Transverse colon (tissue), 4 donors: ENCODE results near the gene IER3. TPM values are rescaled to one million over a fixed set of nuclear protein-coding genes. Genes with fewer than 3 reads are reported as not detected.

Experiments used
- DNase-seq: peaks from one replicate; pipeline ENCODE4 v3.0.0-alpha.2; 2019
- H3K27ac ChIP-seq, 4 donors: fragments of 200-600 bp; sonication (generic); 2 replicates each; pipeline ENCODE4 v1.5.1; 2016 to 2018; ENCODE audit warnings: inconsistent platforms in 4 of 4
- H3K27me3 ChIP-seq: fragments of 200-600 bp; sonication (generic); 2 replicates; pipeline ENCODE4 v1.5.1; 2017; ENCODE audit warnings: inconsistent platforms
- H3K36me3 ChIP-seq, 4 donors: fragments of 200-600 bp; sonication (generic); 2 replicates each; pipeline ENCODE4 v1.5.1; 2017 to 2019; ENCODE audit warnings: inconsistent platforms in 4 of 4
- H3K4me1 ChIP-seq, 4 donors: fragments of 200-600 bp; sonication (generic); 2 replicates each; pipeline ENCODE4 v1.5.1; 2017 to 2020; ENCODE audit warnings: inconsistent platforms in 4 of 4
- H3K4me3 ChIP-seq, 4 donors: fragments of 200-600 bp; sonication (generic); 1 replicate in 1 of 4; 2 replicates in 3 of 4; pipeline versions ENCODE4 v1.5.1 to v1.6.1; 2017 to 2019; ENCODE audit warnings: inconsistent platforms in 4 of 4
- H3K9me3 ChIP-seq, 2 donors: fragments of 200-600 bp; sonication (generic); 2 replicates each; pipeline ENCODE4 v1.5.1; 2017 to 2019; ENCODE audit warnings: inconsistent platforms in 2 of 2
- EP300 ChIP-seq: sonication (generic); formaldehyde crosslinking; IDR thresholded peaks from one replicate; pipeline ENCODE4 v1.6.1; 2017; ENCODE audit warnings: antibody characterized with exemption, low read depth
- POLR2A ChIP-seq: fragments of 450-650 bp; IDR thresholded peaks from one replicate; pipeline ENCODE4 v1.6.1; 2016; ENCODE audit warnings: antibody characterized with exemption, mild to moderate bottlenecking, moderate library complexity
- POLR2AphosphoS5 ChIP-seq, 3 donors: sonication (generic); formaldehyde crosslinking; IDR thresholded peaks; one replicate each; pipeline ENCODE4 v1.6.1; 2016; ENCODE audit warnings: antibody characterized with exemption in 3 of 3
- whole genome bisulfite sequencing, 2 donors: methylation state at CpG; one replicate each; pipeline ENCODE4 v1.1.5; 2018; ENCODE audit warnings: low coverage in 1 of 2; 5-methylcytosine and 5-hydroxymethylcytosine counted together
- in situ Hi-C, 4 donors: fragments of 200-750 bp; cut with MboI; loops; one replicate each; pipeline versions ENCODE4 v1.15.0 to v1.15.1; 2017; ENCODE audit warnings: low sequenced_read_pairs in 3 of 4, low pct_ligation_motif_present in 1 of 4, low pct_unique_long_range_greater_than_20kb in 1 of 4
- intact Hi-C: fragments of 100-400 bp; cut with DNase I; formaldehyde crosslinking; loops from one replicate; pipeline ENCODE4 v1.15.1; 2023; ENCODE audit warnings: low total_unique reads
- total RNA-seq, 4 donors: library from RNA; depleted of rRNA; stranded (reverse); fragments of >200 nt; gene quantifications; one replicate each; pipeline ENCODE4 v1.1.0, GENCODE V29; 2016
- TF ChIP-seq, protein P1 (sequence below), 5 experiments: fragments of 200-600 bp in 3 of 5; fragments of 450-650 bp in 2 of 5; sonication (generic) in 3 of 5; IDR thresholded peaks; 1 replicate in 2 of 5; 2 replicates in 3 of 5; pipeline ENCODE4 v1.5.1; 2016 to 2017; ENCODE audit warnings: antibody characterized with exemption in 5 of 5, inconsistent platforms in 3 of 5, mild to moderate bottlenecking in 2 of 5, moderate library complexity in 1 of 5

The IER3 gene
- total RNA-seq, 4 donors from 2014 or later = 21.1 to 100 (median 84.6) TPM

DNA sequence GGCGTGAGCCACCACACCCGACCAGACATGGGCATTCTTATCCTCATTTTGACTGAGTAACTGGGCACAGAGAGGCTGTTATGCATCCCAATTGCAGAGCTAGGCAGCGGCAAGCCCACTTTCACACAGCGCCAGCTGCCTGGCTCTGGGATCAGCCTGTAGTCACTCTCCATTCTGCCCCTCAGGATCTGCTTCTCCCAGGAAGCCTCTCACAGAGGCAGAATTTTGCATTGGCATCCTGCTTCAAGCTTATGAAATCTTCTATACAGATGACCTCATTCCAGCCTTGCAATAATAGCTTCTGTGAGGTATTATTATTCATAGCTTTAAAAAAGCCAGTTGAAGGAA is 37.0 kb upstream of the IER3 start:
- intact Hi-C loops = no loop called here
- Histone ChIP-seq H3K4me3 (no peak overlapping the region), H3K4me1 (peaks cover 25 to 73% (median 53%) of the 10 kb centered on the region in 4 donors), H3K27ac (peak overlapping the region; percentile 86 to 93 (median 90)), H3K9me3 (no peaks in the 10 kb centered on the region), H3K36me3 (no peaks in the 10 kb centered on the region), H3K27me3 (no peaks in the 10 kb centered on the region)
- in situ Hi-C loops = no loop called here
- TF ChIP-seq EP300 (no peak), POLR2AphosphoS5 (IDR thresholded peaks at IDR 0.05) (no peak), POLR2A (no peak)
- TF ChIP-seq, protein P1, sequence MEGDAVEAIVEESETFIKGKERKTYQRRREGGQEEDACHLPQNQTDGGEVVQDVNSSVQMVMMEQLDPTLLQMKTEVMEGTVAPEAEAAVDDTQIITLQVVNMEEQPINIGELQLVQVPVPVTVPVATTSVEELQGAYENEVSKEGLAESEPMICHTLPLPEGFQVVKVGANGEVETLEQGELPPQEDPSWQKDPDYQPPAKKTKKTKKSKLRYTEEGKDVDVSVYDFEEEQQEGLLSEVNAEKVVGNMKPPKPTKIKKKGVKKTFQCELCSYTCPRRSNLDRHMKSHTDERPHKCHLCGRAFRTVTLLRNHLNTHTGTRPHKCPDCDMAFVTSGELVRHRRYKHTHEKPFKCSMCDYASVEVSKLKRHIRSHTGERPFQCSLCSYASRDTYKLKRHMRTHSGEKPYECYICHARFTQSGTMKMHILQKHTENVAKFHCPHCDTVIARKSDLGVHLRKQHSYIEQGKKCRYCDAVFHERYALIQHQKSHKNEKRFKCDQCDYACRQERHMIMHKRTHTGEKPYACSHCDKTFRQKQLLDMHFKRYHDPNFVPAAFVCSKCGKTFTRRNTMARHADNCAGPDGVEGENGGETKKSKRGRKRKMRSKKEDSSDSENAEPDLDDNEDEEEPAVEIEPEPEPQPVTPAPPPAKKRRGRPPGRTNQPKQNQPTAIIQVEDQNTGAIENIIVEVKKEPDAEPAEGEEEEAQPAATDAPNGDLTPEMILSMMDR (IDR thresholded peaks at IDR 0.05) = no peak
- 0 to 82% methylated on average over 1 to 4 of the region's 4 CpGs for WGBS, 2 donors
- DNase-seq = no peak

DNA sequence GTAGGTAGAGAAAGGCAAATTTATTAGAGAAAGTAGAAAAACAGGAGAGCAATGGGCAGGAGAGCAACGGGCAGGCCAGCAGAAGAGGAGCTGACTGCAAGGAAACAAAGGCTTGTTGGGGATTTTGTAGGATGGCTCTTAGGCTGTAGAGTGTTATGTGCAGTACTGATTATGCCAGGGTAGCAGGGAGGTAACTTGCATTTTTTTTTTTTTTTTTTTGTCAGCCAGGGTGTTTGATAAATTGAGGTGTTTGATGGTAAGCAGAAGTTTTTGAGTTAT is 36.2 kb upstream of the IER3 start:
- H3K27ac ChIP-seq = peak overlapping the region; percentile 86 to 93 (median 90)
- no peak overlapping the region for H3K4me3 ChIP-seq
- WGBS, 2 donors = 84 to 93% methylated on average over 1 of the region's 1 CpG
- TF ChIP-seq POLR2A (no peak), EP300 (no peak), POLR2AphosphoS5 (IDR thresholded peaks at IDR 0.05) (no peak)
- TF ChIP-seq, protein P1 (IDR thresholded peaks at IDR 0.05) = no peak
- H3K4me1 ChIP-seq = peaks cover 25 to 67% (median 54%) of the 10 kb centered on the region in 4 donors
- no peaks in the 10 kb centered on the region for H3K27me3 ChIP-seq
- no peaks in the 10 kb centered on the region for H3K9me3 ChIP-seq
- no peak for DNase-seq
- intact Hi-C loops = no loop called here
- in situ Hi-C loops = no loop called here
- H3K36me3 ChIP-seq = no peaks in the 10 kb centered on the region

DNA sequence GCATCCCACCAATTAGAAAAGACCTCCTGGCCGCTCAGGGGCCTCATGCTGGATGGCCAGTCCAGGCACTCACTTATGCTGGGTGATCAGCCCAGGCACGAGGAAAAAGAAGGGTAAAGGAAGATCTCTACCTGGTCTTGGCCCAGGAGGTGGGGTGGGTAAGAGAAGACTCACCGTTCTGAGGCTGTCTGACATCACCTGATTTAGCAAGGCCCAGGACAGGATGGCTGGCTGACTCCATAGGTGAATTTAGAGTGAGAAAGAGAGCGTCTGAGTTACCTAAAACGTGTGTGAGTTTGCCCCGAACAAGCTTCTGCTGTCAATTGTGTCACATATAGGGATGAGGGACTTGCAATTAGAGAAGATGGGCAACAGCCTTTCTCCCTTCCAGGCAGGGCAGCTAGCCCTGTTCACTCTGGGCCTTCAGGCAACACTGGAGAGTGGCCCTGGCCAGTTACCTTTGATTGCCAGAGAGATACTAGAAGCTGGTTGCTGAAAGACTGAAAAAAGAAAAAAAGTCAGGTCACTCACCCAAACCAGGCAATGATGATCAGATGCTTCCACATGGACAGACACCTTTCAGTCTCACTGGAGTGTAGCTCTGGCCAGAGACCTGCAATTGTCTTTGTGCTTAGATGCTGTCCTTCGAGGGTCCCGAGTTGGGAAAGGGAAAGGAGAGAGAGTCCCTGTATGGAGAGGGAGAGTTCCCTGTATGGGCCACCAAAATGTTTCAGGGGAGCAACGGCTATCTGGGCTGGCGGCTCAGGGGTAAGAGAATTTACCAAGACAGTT is 35.7 kb upstream of the IER3 start:
- in situ Hi-C loops = no loop called here
- H3K4me3 ChIP-seq = no peak overlapping the region
- intact Hi-C loops = no loop called here
- no peak for TF ChIP-seq POLR2A
- TF ChIP-seq EP300 = no peak
- TF ChIP-seq, protein P1 (IDR thresholded peaks at IDR 0.05) = no peak
- TF ChIP-seq POLR2AphosphoS5 (IDR thresholded peaks at IDR 0.05) = no peak
- peaks cover 25 to 64% (median 54%) of the 10 kb centered on the region in 4 donors for H3K4me1 ChIP-seq
- 77 to 91% methylated on average over 5 to 10 of the region's 10 CpGs for WGBS, 2 donors
- no peak for DNase-seq
- no peaks in the 10 kb centered on the region for H3K36me3 ChIP-seq
- H3K9me3 ChIP-seq = no peaks in the 10 kb centered on the region
- peak overlapping the region; percentile 86 to 93 (median 90) for H3K27ac ChIP-seq
- no peaks in the 10 kb centered on the region for H3K27me3 ChIP-seq

DNA sequence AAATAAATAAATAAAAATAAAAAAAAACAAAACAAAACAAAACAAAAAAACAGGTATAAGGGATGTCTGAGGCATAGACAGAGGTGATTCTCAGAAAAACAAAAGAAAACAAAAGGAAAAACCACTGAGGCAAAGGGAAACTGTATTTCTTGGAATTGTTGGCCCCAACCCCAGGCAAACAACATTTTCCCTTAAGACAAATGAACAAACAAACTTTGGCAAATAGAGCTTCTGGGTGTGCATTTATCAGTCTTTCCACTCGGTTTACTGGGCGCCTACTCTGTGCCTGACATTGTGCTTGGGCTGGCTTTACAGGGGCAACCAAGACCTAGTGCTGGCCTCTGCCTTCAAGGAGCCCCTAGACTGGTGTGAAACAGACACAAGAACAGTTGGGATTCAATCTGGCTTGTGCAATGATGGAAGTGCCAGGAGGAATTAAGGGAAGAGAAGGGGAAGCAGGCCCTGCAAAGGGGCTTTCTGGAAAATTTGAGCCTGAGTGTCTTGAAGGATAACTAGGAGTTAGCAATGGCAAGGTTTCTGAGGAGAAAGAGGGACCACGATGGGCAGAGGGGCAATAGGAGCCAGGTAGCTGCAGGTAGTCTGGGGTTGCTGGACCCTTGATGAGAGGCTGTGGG is 33.8 kb upstream of the IER3 start:
- Histone ChIP-seq H3K4me1 (peaks cover 25 to 63% (median 52%) of the 10 kb centered on the region in 4 donors), H3K4me3 (no peak overlapping the region), H3K36me3 (no peaks in the 10 kb centered on the region), H3K27ac (peak overlapping the region in 3 of 4 donors; percentile 86 to 93 (median 91)), H3K9me3 (no peaks in the 10 kb centered on the region), H3K27me3 (no peaks in the 10 kb centered on the region)
- 58 to 76% methylated on average over 2 to 3 of the region's 3 CpGs for WGBS, 2 donors
- DNase-seq = no peak
- in situ Hi-C loops (no loop called here), intact Hi-C loops (no loop called here)
- TF ChIP-seq POLR2AphosphoS5 (IDR thresholded peaks at IDR 0.05) = no peak
- no peak for TF ChIP-seq EP300
- TF ChIP-seq POLR2A = no peak
- TF ChIP-seq, protein P1 (IDR thresholded peaks at IDR 0.05) = no peak
